OCI-LY7 (cell line): ENCODE data around the gene KMT2B. TPM values are rescaled to one million over a fixed set of nuclear protein-coding genes. Genes with fewer than 3 reads are reported as not detected.

Experiments
- BruUV-seq: library from RNA; stranded (reverse); fragments of 400-500 nt; replicated peaks from 2 replicates; lab custom pipeline; 2021; lab: Mats Ljungman, UMichigan
- CTCF ChIA-PET: fragments of 300-600 bp; sonication (Branson Sonifier 250); formaldehyde crosslinking; loops from one replicate; lab custom pipeline; 2022; ENCODE audit warnings: antibody characterized with exemption; ENCODE audit not compliant: unreplicated experiment; lab: Charles Lee
- POLR2A ChIA-PET: fragments of 300-600 bp; sonication (Branson Sonifier 250); formaldehyde crosslinking; loops from one replicate; lab custom pipeline; 2022; ENCODE audit warnings: antibody characterized with exemption; lab: Charles Lee
- DNase-seq: peaks from one replicate; pipeline ENCODE4 v3.0.0-alpha.2; 2015; ENCODE audit warnings: low spot score
- H2AFZ ChIP-seq: fragments of 200-600 bp; sonication (generic), shearing (Covaris generic); 2 replicates; pipeline ENCODE4 v1.6.1; 2014; ENCODE audit warnings: mild to moderate bottlenecking, antibody characterized with exemption, low read length, moderate library complexity
- H3K27ac ChIP-seq: fragments of 200-600 bp; sonication (generic); 2 replicates; pipeline ENCODE4 v1.5.1; 2014; ENCODE audit warnings: mixed run types, low read depth, mild to moderate bottlenecking, moderate library complexity, low read length, inconsistent platforms; ENCODE audit not compliant: poor library complexity, severe bottlenecking
- H3K36me3 ChIP-seq: fragments of 200-600 bp; sonication (generic); 2 replicates; pipeline ENCODE4 v1.6.1; 2014; ENCODE audit warnings: mild to moderate bottlenecking, antibody characterized with exemption, low read length, moderate library complexity, mixed read lengths; ENCODE audit not compliant: insufficient read depth
- H3K4me1 ChIP-seq: fragments of 200-600 bp; sonication (generic); 2 replicates; pipeline ENCODE4 v1.5.1; 2014; ENCODE audit warnings: mild to moderate bottlenecking, low read length; ENCODE audit not compliant: insufficient read depth, poor library complexity, severe bottlenecking
- H3K4me2 ChIP-seq: fragments of 200-600 bp; sonication (generic); 2 replicates; pipeline ENCODE4 v1.6.1; 2014; ENCODE audit warnings: mild to moderate bottlenecking, low read length
- H3K4me3 ChIP-seq: fragments of 200-600 bp; sonication (generic); 2 replicates; pipeline ENCODE4 v1.5.1; 2014; ENCODE audit warnings: mild to moderate bottlenecking, low read depth, low read length; ENCODE audit not compliant: poor library complexity, severe bottlenecking
- H3K79me2 ChIP-seq: fragments of 200-600 bp; sonication (generic); 2 replicates; pipeline ENCODE4 v1.6.1; 2016; ENCODE audit warnings: low read depth, mild to moderate bottlenecking, low read length, moderate library complexity, mixed read lengths; ENCODE audit not compliant: insufficient read depth
- H3K9me2 ChIP-seq: fragments of 200-600 bp; sonication (generic); 2 replicates; pipeline ENCODE4 v1.6.1; 2016; ENCODE audit warnings: mild to moderate bottlenecking, low read length, mixed read lengths; ENCODE audit not compliant: insufficient read depth
- H3K9me3 ChIP-seq: fragments of 200-600 bp; sonication (generic); 2 replicates; pipeline ENCODE4 v1.6.1; 2014; ENCODE audit warnings: mild to moderate bottlenecking, mixed run types, low read length, mixed read lengths
- H4K20me1 ChIP-seq: fragments of 200-600 bp; sonication (generic); 2 replicates; pipeline ENCODE4 v1.6.1; 2014; ENCODE audit warnings: mild to moderate bottlenecking, antibody characterized with exemption, low read length, moderate library complexity, mixed read lengths; ENCODE audit not compliant: insufficient read depth
- EZH2phosphoT487 ChIP-seq: fragments of 200-600 bp; sonication (generic); IDR thresholded peaks from 2 replicates; pipeline ENCODE4 v1.6.1; 2018; ENCODE audit warnings: low read depth, borderline replicate concordance, mild to moderate bottlenecking, mixed run types, antibody characterized with exemption, low read length, moderate library complexity, mixed read lengths
- intact Hi-C: fragments of 100-400 bp; cut with micrococcal nuclease; formaldehyde crosslinking; loops from one replicate; pipeline ENCODE4 v1.10.0; 2022; ENCODE audit not compliant: unreplicated experiment
- total RNA-seq, 2 experiments: library from RNA; depleted of rRNA in 1 of 2; stranded (reverse); fragments of >200 nt in 1 of 2; shearing (Covaris generic) in 1 of 2; gene quantifications; 2 replicates each; pipeline ENCODE4 v1.2.3, GENCODE V29; 2014 to 2022
- TF ChIP-seq, protein P1 (sequence below): fragments of 200-600 bp; sonication (generic); conservative IDR thresholded peaks from 2 replicates; pipeline ENCODE4 v1.5.1; 2014; ENCODE audit warnings: mild to moderate bottlenecking, antibody characterized with exemption, low read length, moderate library complexity, mixed read lengths

The KMT2B gene
- total RNA-seq, 2 experiments from 2014 or later: 25.2 to 56.2 TPM

DNA sequence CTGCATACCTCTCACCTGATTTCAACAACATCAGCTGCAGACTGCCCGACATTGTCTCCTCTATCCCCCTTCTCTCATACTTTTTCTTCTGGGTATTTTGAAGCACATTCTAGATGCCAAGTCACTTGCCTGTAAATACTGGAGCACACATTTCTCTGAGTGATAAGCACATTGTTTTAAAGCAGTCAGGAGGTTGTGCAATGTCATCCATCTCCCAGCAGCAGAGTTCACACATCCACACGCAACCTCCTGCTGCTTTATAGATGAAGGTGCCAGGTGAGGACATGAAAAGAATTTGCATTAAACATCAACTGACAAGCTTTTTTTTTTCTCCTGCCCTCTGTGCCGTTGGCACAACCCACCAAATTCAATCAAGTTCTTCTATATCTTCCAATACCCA, 46.0 kb upstream of the KMT2B start:
- no peak for DNase-seq
- H3K4me3 ChIP-seq: no peak overlapping the region
- no peaks in the 10 kb centered on the region for H3K9me2 ChIP-seq
- no peak overlapping the region for H3K4me2 ChIP-seq
- TF ChIP-seq EZH2phosphoT487: no peak
- TF ChIP-seq, protein P1, sequence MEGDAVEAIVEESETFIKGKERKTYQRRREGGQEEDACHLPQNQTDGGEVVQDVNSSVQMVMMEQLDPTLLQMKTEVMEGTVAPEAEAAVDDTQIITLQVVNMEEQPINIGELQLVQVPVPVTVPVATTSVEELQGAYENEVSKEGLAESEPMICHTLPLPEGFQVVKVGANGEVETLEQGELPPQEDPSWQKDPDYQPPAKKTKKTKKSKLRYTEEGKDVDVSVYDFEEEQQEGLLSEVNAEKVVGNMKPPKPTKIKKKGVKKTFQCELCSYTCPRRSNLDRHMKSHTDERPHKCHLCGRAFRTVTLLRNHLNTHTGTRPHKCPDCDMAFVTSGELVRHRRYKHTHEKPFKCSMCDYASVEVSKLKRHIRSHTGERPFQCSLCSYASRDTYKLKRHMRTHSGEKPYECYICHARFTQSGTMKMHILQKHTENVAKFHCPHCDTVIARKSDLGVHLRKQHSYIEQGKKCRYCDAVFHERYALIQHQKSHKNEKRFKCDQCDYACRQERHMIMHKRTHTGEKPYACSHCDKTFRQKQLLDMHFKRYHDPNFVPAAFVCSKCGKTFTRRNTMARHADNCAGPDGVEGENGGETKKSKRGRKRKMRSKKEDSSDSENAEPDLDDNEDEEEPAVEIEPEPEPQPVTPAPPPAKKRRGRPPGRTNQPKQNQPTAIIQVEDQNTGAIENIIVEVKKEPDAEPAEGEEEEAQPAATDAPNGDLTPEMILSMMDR: no peak
- ChIA-PET POLR2A (interaction anchor here (0.6 kb wide), 1 partner anchor 18 kb away, joined by 3 read pairs; no protein-coding TSS in a partner anchor), CTCF (no interaction called here)
- H4K20me1 ChIP-seq: no peaks in the 10 kb centered on the region
- intact Hi-C loops: no loop called here
- H3K9me3 ChIP-seq: no peaks in the 10 kb centered on the region
- no peaks in the 10 kb centered on the region for H3K79me2 ChIP-seq
- no peak overlapping the region for H2AFZ ChIP-seq
- no peaks in the 10 kb centered on the region for H3K4me1 ChIP-seq
- H3K36me3 ChIP-seq: no peaks in the 10 kb centered on the region
- BruUV-seq: no TSS peak
- no peak overlapping the region for H3K27ac ChIP-seq

DNA sequence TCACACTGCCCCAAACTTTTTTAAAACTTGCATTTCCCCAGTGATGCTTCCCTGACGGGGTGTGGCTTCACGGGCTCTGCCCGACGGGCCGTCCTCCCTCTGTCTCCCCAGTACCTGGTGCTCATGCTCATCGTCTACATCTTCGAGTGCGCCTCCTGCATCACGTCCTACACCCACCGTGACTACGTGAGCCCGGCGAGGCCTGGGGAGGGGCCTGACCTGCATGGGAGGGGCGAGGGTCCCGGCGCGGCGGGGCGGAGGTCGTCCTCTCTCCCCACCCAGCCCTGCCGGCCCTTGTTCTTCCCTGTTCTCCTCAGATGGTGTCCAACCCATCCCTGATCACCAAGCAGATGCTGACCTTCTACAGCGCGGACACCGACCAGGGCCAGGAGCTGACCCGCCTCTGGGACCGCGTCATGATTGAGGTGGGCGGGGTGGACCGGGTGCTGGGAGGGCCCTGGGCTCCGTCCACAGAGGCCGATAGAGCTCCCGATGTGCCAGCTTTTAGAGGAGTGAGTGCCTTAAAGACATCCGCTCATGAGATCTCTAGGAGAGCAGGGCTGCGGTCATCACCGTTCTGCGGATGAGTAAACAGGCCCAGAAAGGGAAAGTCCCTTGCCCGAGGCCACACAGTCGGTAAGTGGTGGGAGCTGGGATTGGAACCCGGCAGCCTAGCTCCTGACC, 44.5 kb upstream of the KMT2B start:
- H3K79me2 ChIP-seq: no peaks in the 10 kb centered on the region
- H3K4me1 ChIP-seq: no peaks in the 10 kb centered on the region
- H3K9me2 ChIP-seq: no peaks in the 10 kb centered on the region
- DNase-seq: no peak
- no peaks in the 10 kb centered on the region for H3K9me3 ChIP-seq
- H3K4me2 ChIP-seq: no peak overlapping the region
- intact Hi-C loops: no loop called here
- CTCF ChIA-PET: no interaction called here
- H3K36me3 ChIP-seq: no peaks in the 10 kb centered on the region
- TF ChIP-seq EZH2phosphoT487: no peak
- TF ChIP-seq, protein P1: no peak
- no TSS peak for BruUV-seq
- H4K20me1 ChIP-seq: no peaks in the 10 kb centered on the region
- POLR2A ChIA-PET: no interaction called here
- H2AFZ ChIP-seq: no peak overlapping the region
- no peak overlapping the region for H3K4me3 ChIP-seq
- no peak overlapping the region for H3K27ac ChIP-seq

DNA sequence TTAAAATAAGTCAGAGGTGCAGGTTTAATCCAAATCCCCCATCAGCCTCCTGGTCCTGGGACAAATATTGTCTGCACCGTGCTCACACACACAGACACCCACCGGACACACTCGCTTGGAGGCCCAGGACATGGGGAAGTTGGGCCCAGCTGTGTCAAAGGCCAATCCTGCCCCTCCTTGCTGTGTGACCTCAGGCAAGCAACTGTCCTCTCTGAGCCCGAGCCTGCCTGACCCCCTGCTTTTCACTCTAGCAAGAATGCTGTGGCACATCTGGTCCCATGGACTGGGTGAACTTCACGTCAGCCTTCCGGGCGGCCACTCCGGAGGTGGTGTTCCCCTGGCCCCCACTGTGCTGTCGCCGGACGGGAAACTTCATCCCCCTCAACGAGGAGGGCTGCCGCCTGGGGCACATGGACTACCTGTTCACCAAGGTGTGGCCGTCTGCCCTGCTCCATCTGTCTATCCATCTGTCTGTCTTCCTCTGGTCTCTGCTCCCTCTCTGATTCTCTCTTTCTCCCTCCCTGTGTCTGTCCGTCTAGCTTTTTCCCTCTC, 42.1 kb upstream of the KMT2B start:
- intact Hi-C loops: no loop called here
- POLR2A ChIA-PET: interaction anchor here (0.6 kb wide), 1 partner anchor 16 kb away, joined by 3 read pairs; no protein-coding TSS in a partner anchor
- no peaks in the 10 kb centered on the region for H4K20me1 ChIP-seq
- no peak for DNase-seq
- H3K4me3 ChIP-seq: no peak overlapping the region
- H3K4me2 ChIP-seq: no peak overlapping the region
- H2AFZ ChIP-seq: no peak overlapping the region
- no peaks in the 10 kb centered on the region for H3K36me3 ChIP-seq
- H3K9me3 ChIP-seq: no peaks in the 10 kb centered on the region
- BruUV-seq: no TSS peak
- CTCF ChIA-PET: no interaction called here
- H3K27ac ChIP-seq: no peak overlapping the region
- H3K79me2 ChIP-seq: no peaks in the 10 kb centered on the region
- TF ChIP-seq, protein P1: no peak
- no peak for TF ChIP-seq EZH2phosphoT487
- H3K9me2 ChIP-seq: no peaks in the 10 kb centered on the region
- H3K4me1 ChIP-seq: no peaks in the 10 kb centered on the region
